SK-N-SH (cell line): ENCODE measurements around the gene ZNF513. TPM values are rescaled to one million over a fixed set of nuclear protein-coding genes. Genes with fewer than 3 reads are reported as not detected.

Experiments
- CTCF ChIA-PET: fragments of 300-600, 350-600 bp; formaldehyde crosslinking; extraction: SDS; loops from one replicate; lab custom pipeline; 2021; lab: Yijun Ruan, JAX
- POLR2A ChIA-PET: fragments of 350-600 bp; sonication (Branson Sonifier 250); formaldehyde crosslinking; extraction: SDS; loops from one replicate; lab custom pipeline; 2020; ENCODE audit warnings: antibody characterized with exemption, inconsistent platforms; lab: Yijun Ruan, JAX
- DNase-seq: peaks from one replicate; pipeline ENCODE4 v3.0.0; 2012
- H2AFZ ChIP-seq: fragments of 200-600 bp; sonication (generic); 2 replicates; pipeline ENCODE4 v1.8.1; 2016; ENCODE audit warnings: antibody characterized with exemption, mild to moderate bottlenecking, low read depth
- H3F3A ChIP-seq: fragments of 200-600 bp; sonication (generic); replicated peaks from 2 replicates; pipeline ENCODE3; 2016; ENCODE audit warnings: antibody characterized with exemption, mild to moderate bottlenecking; ENCODE audit not compliant: insufficient read depth
- H3K27ac ChIP-seq, 2 experiments: fragments of 200-500 bp in 1 of 2; fragments of 200-600 bp in 1 of 2; sonication (Bioruptor generic) in 1 of 2; sonication (generic), shearing (Covaris generic) in 1 of 2; 2 replicates each; pipeline versions ENCODE4 v1.5.1 to v1.6.1; 2014 to 2016; ENCODE audit warnings: low read depth in 2 of 2, inconsistent platforms in 1 of 2, low read length in 1 of 2, mild to moderate bottlenecking in 1 of 2, mixed read lengths in 1 of 2
- H3K27me3 ChIP-seq: fragments of 200-600 bp; sonication (generic), shearing (Covaris generic); 2 replicates; pipeline ENCODE4 v1.6.1; 2016; ENCODE audit warnings: mixed run types; ENCODE audit not compliant: insufficient read depth
- H3K36me3 ChIP-seq, 2 experiments: fragments of 200-500 bp in 1 of 2; fragments of 200-600 bp in 1 of 2; sonication (Bioruptor generic) in 1 of 2; sonication (generic) in 1 of 2; replicated peaks in 1 of 2; 2 replicates each; pipeline versions ENCODE3 to v1.5.1; 2014 to 2016; ENCODE audit warnings: low read length in 1 of 2, mild to moderate bottlenecking in 1 of 2; ENCODE audit not compliant: insufficient read depth in 2 of 2, control insufficient read depth in 1 of 2
- H3K4me1 ChIP-seq, 2 experiments: fragments of 200-500 bp in 1 of 2; fragments of 200-600 bp in 1 of 2; sonication (Bioruptor generic) in 1 of 2; sonication (generic), shearing (Covaris generic) in 1 of 2; 2 replicates each; pipeline versions ENCODE4 v1.5.1 to v1.6.1; 2014 to 2016; ENCODE audit warnings: low read depth in 1 of 2, low read length in 1 of 2, mixed run types in 1 of 2; ENCODE audit not compliant: insufficient read depth in 2 of 2, control insufficient read depth in 1 of 2
- H3K4me2 ChIP-seq: fragments of 200-600 bp; sonication (generic), shearing (Covaris generic); 2 replicates; pipeline ENCODE4 v1.6.1; 2017; ENCODE audit warnings: mixed run types
- H3K4me3 ChIP-seq, 2 experiments: fragments of 200-500 bp in 1 of 2; fragments of 200-600 bp in 1 of 2; sonication (Bioruptor generic) in 1 of 2; sonication (generic), shearing (Covaris generic) in 1 of 2; 2 replicates each; pipeline versions ENCODE4 v1.5.1 to v1.8.1; 2014 to 2016; ENCODE audit warnings: low read depth in 2 of 2, inconsistent platforms in 1 of 2, low read length in 1 of 2, mild to moderate bottlenecking in 1 of 2, mixed read lengths in 1 of 2, moderate library complexity in 1 of 2
- H3K79me2 ChIP-seq: fragments of 200-600 bp; sonication (generic); 2 replicates; pipeline ENCODE4 v1.8.1; 2017; ENCODE audit warnings: mild to moderate bottlenecking; ENCODE audit not compliant: insufficient read depth
- H3K9ac ChIP-seq: fragments of 200-600 bp; sonication (generic); 2 replicates; pipeline ENCODE4 v1.6.1; 2017; ENCODE audit warnings: mixed run types
- H3K9me2 ChIP-seq: fragments of 200-600 bp; sonication (generic); 2 replicates; pipeline ENCODE4 v1.6.1; 2017; ENCODE audit warnings: mixed run types
- H3K9me3 ChIP-seq: fragments of 200-600 bp; sonication (generic); 2 replicates; pipeline ENCODE4 v1.6.1; 2017; ENCODE audit warnings: mixed run types, mild to moderate bottlenecking, moderate library complexity
- H4K20me1 ChIP-seq: fragments of 200-600 bp; sonication (generic); 2 replicates; pipeline ENCODE4 v1.6.1; 2017; ENCODE audit warnings: mild to moderate bottlenecking, mixed run types; ENCODE audit not compliant: insufficient read depth
- ELF1 ChIP-seq: IDR thresholded peaks from 2 replicates; pipeline ENCODE4 v1.4.0; 2012
- EP300 ChIP-seq, 2 experiments: IDR thresholded peaks; 2 replicates each; pipeline versions ENCODE4 v1.4.0 to v1.6.1; 2012; ENCODE audit warnings: borderline replicate concordance in 1 of 2, low read depth in 1 of 2, low read length in 1 of 2
- EZH2phosphoT487 ChIP-seq: fragments of 200-600 bp; sonication (generic); IDR thresholded peaks from 2 replicates; pipeline ENCODE4 v1.6.1; 2017; ENCODE audit warnings: low read depth, mixed run types, mild to moderate bottlenecking, antibody characterized with exemption, moderate library complexity, borderline replicate concordance
- FOXM1 ChIP-seq: IDR thresholded peaks from 2 replicates; pipeline ENCODE4 v1.4.0; 2012; ENCODE audit warnings: low read depth, mild to moderate bottlenecking
- GABPA ChIP-seq: IDR thresholded peaks from 2 replicates; pipeline ENCODE4 v1.4.0; 2012; ENCODE audit warnings: low read depth, mild to moderate bottlenecking
- GATA2 ChIP-seq: sonication (generic); formaldehyde crosslinking; IDR thresholded peaks from 2 replicates; pipeline ENCODE4 v1.5.0; 2020; ENCODE audit warnings: mild to moderate bottlenecking, missing genetic modification reagents
- MXI1 ChIP-seq: IDR thresholded peaks from 2 replicates; pipeline ENCODE4 v1.6.1; 2012; ENCODE audit warnings: mild to moderate bottlenecking, low read depth, low read length, improper control_type of control experiment
- POLR2AphosphoS5 ChIP-seq: IDR thresholded peaks from 2 replicates; pipeline ENCODE4 v1.6.1; 2012; ENCODE audit warnings: low read depth, low read length
- SIN3A ChIP-seq: IDR thresholded peaks from 2 replicates; pipeline ENCODE4 v1.6.1; 2012; ENCODE audit warnings: low read depth, mild to moderate bottlenecking, low read length, moderate library complexity, borderline replicate concordance
- TCF12 ChIP-seq: IDR thresholded peaks from 2 replicates; pipeline ENCODE4 v1.4.0; 2012
- whole genome bisulfite sequencing: methylation state at CpG from one replicate; pipeline ENCODE4 v1.1.6; 2017; ENCODE audit warnings: low lambda C conversion rate; 5-methylcytosine and 5-hydroxymethylcytosine counted together
- polyA plus RNA-seq, 3 experiments: library from polyadenylated mRNA; depleted of rRNA; stranded (reverse); fragments of >200 nt; gene quantifications; 2 replicates each; pipeline ENCODE4 v1.2.3, GENCODE V29; 2012
- TF ChIP-seq, protein P1 (sequence below): IDR thresholded peaks from 2 replicates; pipeline ENCODE4 v1.4.0; 2012; ENCODE audit warnings: low read depth

Gene ZNF513
- polyA plus RNA-seq, 1 of the 3 experiments (the other 2 are of a cell fraction) = 53.8 TPM

DNA sequence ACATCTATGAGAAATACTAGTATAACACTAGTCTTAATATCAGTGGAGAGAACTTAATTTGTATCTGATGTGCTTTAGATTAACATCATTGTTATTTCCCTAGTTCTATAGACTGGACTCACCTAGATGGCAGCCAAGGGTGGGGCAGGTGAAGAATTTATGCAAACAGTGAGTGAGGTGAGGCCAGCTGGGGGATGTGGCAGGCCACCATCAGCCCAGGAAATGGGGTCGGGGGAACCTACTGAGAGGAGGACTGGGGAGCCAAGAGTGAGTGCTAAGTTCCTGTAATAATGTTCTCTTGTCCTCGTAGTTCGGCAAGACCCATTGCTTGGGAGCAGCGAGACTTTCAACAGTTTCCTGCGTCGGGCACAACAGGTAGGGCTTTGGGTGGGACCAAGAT, 7.6 kb downstream of the ZNF513 start:
- no peak overlapping the region for H3K4me3 ChIP-seq
- ChIA-PET POLR2A (interaction anchor here (2.2 kb wide), 1 partner anchor 55 kb away, joined by 7 read pairs; the partner anchor contains the start of gene NRBP1), CTCF (interaction anchor here (1.0 to 2.8 kb wide), 5 partner anchors 16 to 70 kb away, joined by 3 to 7 read pairs (median 4); partner anchors contain the start of genes NRBP1 and PPM1G)

DNA sequence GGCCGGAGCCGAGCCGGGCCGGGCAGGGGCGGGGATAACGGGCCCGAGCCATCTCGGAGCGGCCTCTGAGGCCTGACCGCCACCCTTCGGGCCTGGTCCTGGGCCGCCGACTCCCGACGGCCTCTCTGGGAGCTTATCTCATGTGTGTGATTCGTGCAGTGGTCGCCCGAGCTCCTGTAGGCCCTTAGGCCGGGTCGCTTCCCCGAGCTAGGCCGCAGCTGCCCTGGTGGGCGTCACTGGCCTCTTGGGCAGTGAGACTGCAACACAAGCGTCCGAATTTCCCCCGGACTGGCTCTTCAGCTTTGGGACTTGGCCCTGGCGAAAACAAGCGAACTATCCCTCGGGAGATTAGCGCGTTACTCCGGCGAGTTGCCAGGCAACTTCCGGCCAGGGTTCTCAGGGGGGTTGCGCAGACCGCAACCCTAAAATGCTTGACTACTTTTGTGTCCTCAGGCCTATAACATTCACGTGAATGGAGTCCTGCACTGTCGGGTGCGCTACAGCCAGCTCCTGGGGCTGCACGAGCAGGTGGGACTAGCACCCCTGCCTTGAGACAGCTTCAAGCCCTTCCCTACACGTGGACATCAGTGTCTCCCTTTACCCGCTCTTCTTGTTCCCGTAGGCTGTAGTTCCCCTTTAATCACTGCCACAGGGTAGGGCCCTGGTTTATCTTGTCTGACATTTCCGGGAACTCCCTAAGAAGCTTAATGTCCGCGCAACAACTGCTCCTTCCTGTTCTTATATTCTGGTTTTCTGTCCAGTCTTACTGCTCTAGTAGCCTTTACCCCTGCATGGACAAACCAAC, 9.5 kb downstream of the ZNF513 start:
- peak; percentile 91 for TF ChIP-seq MXI1
- TF ChIP-seq TCF12 = no peak
- TF ChIP-seq GATA2 (CRISPR knock-in tag) = peak; percentile 26; the same call in 1 of the 2 replicates
- TF ChIP-seq SIN3A = no peak
- TF ChIP-seq GABPA = peak; percentile 29; the same call in 1 of the 2 replicates
- TF ChIP-seq EZH2phosphoT487 = no peak
- peak; percentile 9; the same call in 1 of the 2 replicates for TF ChIP-seq POLR2AphosphoS5
- TF ChIP-seq, protein P1, sequence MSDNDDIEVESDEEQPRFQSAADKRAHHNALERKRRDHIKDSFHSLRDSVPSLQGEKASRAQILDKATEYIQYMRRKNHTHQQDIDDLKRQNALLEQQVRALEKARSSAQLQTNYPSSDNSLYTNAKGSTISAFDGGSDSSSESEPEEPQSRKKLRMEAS = peak; percentile 77
- peak overlapping the region; percentile 94 to 99 for H3K4me3 ChIP-seq
- H3K9ac ChIP-seq = peak overlapping the region; percentile 93
- ChIA-PET CTCF (interaction anchor here (0.7 to 3.2 kb wide), 11 partner anchors 10 to 313 kb away, joined by 3 to 36 read pairs (median 4); partner anchors contain the start of genes GTF3C2, NRBP1, PPM1G and ZNF513), POLR2A (interaction anchor here (0.6 to 3.8 kb wide), 5 partner anchors 9 to 109 kb away, joined by 3 to 34 read pairs (median 7); partner anchors contain the start of genes GTF3C2, NRBP1 and ZNF513)
- H3K4me1 ChIP-seq = peaks cover 11 to 29% of the 10 kb centered on the region in 2 experiments; a peak in 3 of 4 replicates
- peak; percentile 44 for DNase-seq
- peak overlapping the region; percentile 90 for H3K4me2 ChIP-seq
- H3K9me2 ChIP-seq = no peaks in the 10 kb centered on the region
- H3K9me3 ChIP-seq = no peaks in the 10 kb centered on the region
- H3K36me3 ChIP-seq = peaks cover 54 to 66% of the 10 kb centered on the region in 2 experiments
- no peaks in the 10 kb centered on the region for H3K27me3 ChIP-seq
- H2AFZ ChIP-seq = peak overlapping the region; percentile 50; the same call in 1 of the 2 replicates
- peaks cover 69% of the 10 kb centered on the region for H3K79me2 ChIP-seq
- H3K27ac ChIP-seq = peak overlapping the region; percentile 77 to 88
- peaks cover 9% of the 10 kb centered on the region for H3F3A ChIP-seq
- H4K20me1 ChIP-seq = no peaks in the 10 kb centered on the region; the same call in 1 of the 2 replicates
- 4% methylated on average over 31 of the region's 46 CpGs for WGBS

More for the DNA sequence above, 7.6 kb downstream of the ZNF513 start:
- no peak overlapping the region for H3K9ac ChIP-seq
- H3K9me2 ChIP-seq = no peaks in the 10 kb centered on the region
- H3K4me1 ChIP-seq = peaks cover 11 to 48% of the 10 kb centered on the region in 2 experiments; a peak in 3 of 4 replicates
- no peak overlapping the region for H2AFZ ChIP-seq
- WGBS = 84% methylated on average over 6 of the region's 6 CpGs
- no peaks in the 10 kb centered on the region for H3K27me3 ChIP-seq
- H4K20me1 ChIP-seq = peaks cover 4% of the 10 kb centered on the region
- H3F3A ChIP-seq = peaks cover 8% of the 10 kb centered on the region
- H3K27ac ChIP-seq = no peak overlapping the region
- DNase-seq = no peak
- H3K9me3 ChIP-seq = no peaks in the 10 kb centered on the region
- H3K4me2 ChIP-seq = no peak overlapping the region
- H3K79me2 ChIP-seq = peaks cover 69% of the 10 kb centered on the region
- no peak for TF ChIP-seq EP300 (IDR thresholded peaks at IDR 0.05; ENCODE audit: borderline replicate concordance in 1 of 2, low read depth in 1 of 2, low read length in 1 of 2)
- no peak for TF ChIP-seq GABPA
- TF ChIP-seq MXI1 = no peak
- no peak for TF ChIP-seq FOXM1
- no peak for TF ChIP-seq SIN3A
- no peak for TF ChIP-seq GATA2 (CRISPR knock-in tag)
- no peak for TF ChIP-seq ELF1
- peaks cover 47 to 66% of the 10 kb centered on the region in 2 experiments for H3K36me3 ChIP-seq
